HG02870 (cell line): ENCODE results near the gene APOA1.
"Not testable (repeated sequence)": the region's sequence is repeated elsewhere in the genome, so short reads cannot be mapped to it uniquely, and the experiment has no call there.

ENCODE experiments used
- ATAC-seq: cut with Tn5 transposase; IDR thresholded peaks from one replicate; pipeline ENCODE4 v1.9.1; 2021; ENCODE audit warnings: mild to moderate bottlenecking, moderate library complexity; ENCODE audit not compliant: unreplicated experiment

Gene APOA1

DNA sequence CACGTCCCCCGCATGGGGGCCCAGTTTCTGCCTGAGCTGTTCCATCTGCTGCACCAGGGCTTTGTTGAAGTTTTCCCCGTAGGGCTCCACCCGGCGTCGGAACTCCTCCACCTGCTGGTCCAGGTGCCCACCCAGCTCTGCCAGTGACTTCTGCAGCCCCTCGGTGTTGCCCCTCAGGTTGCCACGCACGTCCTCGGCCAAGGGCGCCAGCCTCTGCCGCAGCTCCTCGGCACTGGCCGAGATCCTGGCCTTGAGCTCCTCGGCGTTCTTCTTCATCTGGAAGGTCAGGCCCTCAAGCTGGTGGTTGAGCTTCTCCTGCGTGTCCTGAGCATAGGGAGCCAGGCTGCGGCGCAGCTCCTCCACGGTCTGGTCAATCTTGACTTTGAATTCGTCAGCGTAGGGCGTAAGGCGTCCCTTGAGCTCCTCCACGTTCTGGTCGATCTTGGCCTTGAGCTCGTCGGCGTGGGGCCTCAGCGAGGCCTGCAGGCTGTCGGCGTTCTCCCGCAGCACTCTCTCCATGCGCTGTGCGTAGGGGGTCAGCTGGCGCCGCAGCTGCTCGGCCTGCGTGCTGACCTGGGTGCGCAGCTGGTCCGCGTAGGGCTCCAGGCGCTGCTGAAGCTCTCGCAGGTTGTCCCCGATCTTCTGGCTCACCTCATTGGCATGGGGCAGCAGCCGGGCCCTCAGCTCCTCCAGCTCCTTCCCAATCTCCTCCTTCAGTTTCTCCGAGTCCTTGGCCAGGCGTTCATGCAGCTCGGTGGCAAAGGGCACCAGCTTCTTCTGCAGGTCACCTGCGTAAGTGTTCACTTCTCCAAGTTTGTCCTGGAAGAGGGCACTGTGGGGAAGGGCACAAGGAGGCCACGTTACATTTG lies 16.1 kb downstream of the APOA1 start:
- ATAC-seq = no peak

DNA sequence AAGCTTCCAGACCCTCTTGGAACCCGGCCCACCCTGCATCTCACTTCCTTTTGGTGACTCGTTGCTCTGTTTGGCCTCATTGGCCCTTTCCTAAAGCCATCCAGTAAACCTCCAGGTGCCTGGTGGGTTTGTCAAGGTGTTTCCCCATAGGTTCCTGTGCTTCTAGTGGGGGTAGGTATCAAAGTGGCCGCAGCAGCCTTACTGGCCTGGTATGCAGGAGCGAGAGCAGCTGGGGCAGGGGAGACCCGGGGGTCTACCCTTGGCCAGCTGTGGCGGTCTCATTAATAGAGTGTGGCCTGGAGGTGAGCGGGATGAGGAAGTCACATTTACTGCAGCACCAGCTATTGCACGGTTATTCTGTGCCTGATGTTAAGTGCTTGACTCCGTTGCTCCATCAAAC lies 18.4 kb downstream of the APOA1 start:
- ATAC-seq = no peak

DNA sequence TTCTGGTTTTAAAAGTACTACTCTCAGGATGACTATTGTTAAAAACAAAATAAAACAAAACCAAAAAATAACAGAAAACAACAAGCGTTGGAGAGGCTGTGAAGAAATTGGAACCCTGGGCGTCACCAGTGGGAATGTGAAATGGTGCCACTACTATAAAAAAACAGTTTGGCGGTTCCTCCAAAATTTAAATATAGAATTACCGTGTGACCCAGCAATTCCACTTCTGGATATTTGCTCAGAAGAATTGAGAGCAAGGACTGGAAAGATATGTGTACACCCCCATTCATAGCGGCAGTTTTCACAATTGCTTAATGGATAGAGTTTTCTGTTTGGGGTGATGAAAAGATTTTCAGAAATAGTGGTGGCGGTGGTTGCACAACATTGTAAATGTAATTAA lies 22.9 kb downstream of the APOA1 start:
- no peak for ATAC-seq

DNA sequence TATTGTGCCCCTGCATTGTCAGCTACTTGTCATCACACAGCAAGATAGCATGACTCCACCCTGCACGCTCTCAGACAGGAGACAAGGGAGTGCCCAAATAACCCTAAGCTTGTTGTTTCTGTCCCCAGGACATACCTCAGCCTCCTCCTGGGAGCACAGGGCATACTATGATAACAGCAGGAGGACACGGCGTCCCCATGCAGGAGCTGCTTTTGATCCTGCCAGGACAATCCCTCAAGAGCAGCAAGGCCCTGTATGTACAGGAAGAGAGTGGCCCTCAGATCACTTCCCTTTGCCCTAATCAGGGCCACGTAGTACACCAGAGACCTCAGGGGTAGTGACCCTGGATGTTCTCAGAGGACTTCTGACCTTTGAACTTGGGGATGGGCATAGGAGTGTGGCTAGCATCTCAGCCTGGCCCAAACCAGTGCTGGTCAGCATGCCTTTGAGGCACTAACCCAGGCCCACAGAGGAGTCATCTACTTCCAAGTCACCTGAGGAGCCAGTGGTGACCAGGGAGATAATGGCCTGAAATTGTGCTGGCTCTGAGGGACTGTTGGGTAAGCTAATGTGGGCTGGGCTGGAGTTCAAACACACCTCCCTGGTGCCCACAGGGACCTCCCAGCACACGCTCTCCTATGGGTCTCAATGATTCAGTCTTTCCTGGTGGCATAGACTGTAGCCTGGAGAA lies 23.5 kb downstream of the APOA1 start:
- ATAC-seq = no peak

DNA sequence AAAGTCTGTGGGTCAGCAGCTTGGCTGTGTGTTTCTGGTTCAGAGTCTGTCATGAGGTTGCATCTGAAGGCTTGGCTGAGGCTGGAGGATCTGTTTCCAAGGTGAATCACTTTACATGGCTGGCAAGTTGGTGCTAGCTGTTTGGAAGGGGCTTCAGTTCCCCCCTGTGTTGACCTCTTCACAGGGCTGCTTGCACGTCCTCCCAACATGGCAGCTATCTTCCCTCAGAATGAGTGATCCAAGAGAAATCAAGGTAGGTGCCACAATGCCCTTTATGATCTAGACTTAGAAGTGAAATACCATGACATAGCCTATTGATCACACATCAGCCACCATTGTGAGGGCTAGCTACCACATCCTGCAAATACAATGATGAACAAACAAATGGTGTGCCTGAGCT lies 24.3 kb downstream of the APOA1 start:
- ATAC-seq = no peak

DNA sequence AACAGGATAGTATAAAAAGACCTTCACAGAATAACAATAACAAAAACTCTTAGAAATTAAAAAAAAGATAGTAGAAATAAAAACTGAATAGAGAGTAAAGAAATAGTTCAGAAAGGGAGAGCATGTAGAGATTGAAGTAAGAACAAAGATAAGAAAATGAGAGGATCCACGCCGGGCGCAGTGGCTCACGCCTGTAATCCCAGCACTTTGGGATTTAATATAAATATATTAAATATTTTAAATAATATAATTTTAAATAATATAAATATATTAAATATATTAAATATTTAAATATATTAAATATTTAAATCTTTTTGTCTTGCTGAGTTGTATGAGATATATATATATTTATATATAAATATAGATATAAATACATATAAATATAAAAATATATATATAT lies 25.3 kb downstream of the APOA1 start:
- no peak for ATAC-seq

DNA sequence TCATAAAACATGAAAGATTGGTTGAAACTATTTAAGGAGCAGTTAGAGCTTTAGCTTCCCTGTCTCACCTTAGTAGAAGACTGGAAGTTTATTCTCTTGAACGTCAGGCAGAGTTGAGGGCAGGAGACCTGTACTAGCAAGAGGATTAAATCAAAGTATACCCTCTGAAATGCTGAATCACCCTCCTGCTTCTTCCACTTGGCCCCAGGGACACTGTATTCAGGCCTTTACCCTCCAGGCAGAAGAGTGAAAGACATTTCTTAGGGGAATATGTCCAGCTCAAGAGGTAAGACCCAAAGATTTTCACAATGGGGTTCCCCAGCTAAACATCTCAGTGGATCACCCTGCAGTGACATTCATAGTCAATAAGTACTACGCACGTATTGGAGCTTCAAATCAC lies 26.2 kb downstream of the APOA1 start:
- ATAC-seq = no peak

DNA sequence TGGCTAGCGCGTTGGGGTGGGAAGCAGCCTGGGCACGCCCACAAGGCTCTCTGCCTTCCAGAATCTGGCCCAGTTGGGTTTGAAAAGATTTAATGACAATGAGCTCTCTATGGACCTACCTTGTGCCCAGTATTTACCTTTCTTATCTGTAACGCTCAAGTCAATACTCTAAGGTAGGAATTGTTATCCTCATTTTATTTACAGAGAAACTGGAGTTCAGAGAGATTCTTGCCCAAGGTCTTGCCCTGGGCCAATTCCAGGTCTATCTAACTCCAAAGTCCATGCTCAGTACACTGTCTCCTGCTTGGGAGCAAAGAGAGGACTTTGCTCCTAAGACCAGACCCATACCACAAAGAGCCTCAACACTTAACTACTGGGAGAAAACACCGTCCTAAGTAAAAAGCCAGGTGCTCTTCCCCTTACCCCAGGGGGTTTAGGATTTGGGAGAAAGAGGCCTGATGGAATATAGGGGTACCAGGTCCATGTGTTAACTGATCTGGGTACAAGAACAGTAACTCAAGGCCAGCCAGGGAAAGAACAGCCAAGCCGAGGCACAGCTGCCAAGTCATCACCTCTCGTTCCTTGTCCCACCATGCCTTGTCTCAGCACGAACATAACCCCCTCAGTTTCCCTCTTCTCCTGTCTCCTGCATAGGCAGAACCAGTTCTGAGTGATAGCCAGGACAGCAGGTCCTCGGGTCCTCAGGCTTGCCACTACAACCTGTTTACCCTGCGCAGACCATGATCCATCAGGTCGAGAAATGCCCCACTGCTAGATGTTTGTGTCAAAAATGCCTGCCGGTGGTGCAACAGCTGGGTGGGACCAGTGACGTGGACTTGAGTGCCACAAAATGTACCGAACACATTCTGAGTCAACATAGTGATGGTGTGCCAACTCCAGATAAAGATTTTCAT lies 28.9 kb downstream of the APOA1 start:
- no peak for ATAC-seq

DNA sequence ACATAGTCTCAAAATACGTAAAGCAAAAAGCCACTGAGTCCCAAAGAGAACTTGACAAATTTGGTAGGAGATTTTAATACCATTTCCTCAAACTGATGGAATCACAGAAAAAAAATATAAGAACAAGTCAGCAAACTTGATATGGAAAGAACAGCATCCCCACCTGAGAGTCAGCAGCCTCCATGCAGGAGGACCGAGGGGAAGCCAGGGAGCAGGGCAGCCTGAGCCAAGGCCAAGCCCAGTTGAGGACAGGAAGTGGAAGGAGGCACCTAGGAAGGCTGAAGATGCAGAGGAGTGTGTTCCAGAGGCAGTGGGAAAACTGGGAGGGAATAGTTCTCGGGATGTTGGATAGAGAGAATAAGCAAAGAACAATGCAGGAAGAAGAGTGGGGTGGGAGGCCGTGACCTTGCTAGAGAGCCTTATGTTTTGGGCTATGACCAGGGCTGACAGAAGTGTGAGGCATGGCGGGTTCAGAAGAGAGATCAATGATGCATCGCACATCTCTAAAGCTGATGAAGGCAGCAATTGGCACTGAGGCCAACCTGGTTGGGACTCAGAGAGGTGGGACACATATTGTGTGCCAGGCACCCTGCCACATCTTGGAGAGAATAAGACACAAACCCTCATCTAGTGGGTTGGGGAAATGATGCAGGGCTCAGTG lies 29.7 kb downstream of the APOA1 start:
- ATAC-seq = no peak

DNA sequence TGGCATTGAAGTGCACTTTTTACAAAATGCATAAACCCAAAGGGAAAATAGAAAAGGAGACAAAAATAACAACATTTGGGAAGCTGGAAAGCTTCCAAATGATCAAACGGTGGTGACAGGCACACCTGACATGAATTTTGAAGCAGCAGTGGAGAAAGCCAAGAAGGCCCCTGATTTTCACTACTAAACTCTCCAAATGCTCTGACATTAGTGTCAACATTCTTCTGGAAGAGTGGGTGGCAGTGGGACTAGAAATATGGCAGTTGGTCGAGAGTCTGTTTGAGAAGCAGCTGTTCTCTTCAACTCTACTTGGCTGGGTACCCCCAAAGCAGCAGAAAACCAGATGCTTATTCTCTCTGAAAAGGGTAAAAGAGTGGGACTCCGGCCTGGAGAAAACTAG lies 33.4 kb downstream of the APOA1 start:
- ATAC-seq = no peak

DNA sequence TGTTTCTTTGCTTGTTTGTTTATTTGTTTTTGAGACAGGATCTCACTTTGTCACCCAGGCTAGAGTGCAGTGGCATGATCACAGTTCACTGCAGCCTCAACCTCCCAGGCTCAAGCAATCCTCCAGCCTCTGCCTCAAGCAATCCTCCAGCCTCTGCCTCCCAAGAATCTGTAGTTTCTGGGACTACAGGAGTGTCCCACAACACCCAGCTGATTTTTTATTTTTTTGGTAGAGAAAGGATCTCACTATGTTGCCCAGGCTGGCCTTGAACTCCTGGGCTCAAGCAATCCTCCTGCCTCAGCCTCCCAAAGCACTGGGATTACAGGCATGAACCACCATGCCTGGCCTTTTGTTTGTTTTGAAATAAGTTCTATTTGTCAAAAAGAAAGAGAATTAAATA lies 35.8 kb downstream of the APOA1 start:
- not testable (repeated sequence) for ATAC-seq

DNA sequence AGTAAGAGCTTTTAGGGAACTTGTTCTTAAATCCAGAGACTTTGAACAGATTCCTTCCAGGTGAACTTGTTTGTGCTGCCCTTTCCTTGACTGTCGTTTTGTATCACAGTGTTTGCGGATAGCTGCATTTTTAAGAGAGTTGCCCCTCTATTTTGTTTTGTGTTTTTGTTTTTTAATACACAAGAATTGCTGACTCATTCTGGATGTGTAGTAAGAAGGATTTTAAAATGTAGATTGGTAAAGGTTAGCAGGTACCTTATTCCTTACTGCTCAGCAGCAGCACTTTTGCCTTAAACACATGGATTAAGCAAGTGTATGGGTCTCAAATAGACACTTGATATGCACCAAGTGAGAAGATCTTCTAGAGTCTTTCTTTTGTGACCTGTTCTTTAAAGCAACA lies 36.8 kb downstream of the APOA1 start:
- no peak for ATAC-seq

DNA sequence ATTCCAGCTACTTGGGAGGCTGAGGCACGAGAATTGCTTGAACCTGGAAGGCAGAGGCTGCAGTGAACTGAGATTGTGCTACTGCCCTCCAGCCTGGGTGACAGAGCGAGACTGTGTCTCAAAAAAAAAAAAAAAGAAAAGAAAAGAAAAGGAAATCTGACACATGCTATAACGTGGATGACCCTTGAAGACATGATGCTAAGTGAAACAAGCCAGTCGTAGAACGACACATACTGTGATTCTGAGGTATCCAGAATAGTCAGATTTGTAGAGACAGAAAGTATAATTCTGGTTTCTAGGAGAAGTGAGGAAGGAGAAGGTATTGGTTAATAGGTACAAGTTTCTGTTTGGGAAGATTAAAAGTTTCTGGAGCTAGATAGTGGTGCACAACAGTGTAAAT lies 39.1 kb downstream of the APOA1 start:
- ATAC-seq = no peak

DNA sequence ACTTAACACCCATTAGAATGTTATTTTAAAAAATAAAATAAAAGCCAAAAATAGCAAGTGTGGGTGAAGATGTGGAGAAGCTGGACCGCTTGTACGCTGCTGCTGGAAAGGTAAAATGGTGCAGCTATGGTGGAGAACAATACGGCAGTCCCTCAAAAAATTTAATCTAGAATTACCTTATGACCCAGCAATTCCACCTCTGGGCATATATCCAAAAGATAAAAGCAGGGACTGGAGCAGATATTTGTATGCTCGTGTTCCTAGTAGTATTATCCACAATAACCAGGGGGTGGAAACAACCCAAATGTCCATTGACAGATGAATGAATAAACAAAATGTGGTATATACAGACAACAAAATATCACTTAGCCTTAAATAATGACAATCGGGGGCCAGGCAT lies 39.6 kb downstream of the APOA1 start:
- no peak for ATAC-seq

DNA sequence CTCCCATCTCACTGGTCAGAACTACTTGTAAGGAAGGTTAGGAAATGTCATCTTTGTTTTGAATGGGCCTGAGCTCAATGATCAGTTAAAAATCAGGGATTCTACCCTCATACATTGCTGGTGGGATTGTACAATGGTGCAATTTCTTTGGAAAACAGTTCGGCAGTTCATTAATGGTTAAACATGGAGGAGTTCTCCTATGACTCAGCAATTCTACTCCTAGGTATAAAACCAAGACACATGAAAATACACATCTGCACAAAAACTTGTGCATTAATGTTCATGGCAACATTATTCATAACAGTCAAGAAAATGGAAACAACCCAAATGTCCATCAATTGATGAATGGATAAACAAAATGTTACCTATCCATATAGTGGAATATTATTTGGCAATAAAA lies 40.9 kb downstream of the APOA1 start:
- no peak for ATAC-seq

DNA sequence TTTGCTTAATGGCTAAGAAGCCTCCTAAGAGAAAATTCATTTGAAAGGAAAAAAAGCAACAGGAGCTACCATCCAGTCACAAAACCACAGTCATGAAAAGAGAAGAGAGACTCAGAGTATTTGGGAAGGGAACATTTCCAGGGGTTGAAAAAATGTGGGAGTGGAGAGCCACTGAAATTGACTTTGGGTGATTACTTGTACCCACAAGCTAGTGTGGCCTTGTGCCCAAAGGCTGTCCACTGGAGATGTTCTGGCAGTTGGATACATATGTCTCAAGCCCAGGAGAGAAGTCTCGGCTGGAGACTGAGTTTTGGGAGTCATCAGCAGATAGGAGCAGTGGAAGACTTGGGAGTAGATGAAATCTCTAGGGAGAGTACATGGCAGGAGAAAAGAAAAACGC lies 42.6 kb downstream of the APOA1 start:
- ATAC-seq = no peak

DNA sequence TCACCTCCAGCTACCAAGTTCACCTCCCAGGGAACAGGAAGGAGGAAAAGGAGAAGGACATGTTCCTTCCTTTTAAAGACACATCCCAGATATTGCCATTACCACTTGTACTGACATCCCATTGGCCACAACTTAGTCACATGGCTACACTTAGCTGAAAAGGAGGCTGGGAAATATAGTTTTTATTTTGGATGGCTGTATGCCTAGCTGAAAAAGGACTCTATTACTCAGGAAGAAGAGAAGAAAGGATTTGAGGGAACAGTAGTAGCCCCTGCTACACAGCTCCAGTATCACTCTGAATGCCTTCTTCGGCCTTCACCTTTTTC lies 43.7 kb downstream of the APOA1 start:
- no peak for ATAC-seq

DNA sequence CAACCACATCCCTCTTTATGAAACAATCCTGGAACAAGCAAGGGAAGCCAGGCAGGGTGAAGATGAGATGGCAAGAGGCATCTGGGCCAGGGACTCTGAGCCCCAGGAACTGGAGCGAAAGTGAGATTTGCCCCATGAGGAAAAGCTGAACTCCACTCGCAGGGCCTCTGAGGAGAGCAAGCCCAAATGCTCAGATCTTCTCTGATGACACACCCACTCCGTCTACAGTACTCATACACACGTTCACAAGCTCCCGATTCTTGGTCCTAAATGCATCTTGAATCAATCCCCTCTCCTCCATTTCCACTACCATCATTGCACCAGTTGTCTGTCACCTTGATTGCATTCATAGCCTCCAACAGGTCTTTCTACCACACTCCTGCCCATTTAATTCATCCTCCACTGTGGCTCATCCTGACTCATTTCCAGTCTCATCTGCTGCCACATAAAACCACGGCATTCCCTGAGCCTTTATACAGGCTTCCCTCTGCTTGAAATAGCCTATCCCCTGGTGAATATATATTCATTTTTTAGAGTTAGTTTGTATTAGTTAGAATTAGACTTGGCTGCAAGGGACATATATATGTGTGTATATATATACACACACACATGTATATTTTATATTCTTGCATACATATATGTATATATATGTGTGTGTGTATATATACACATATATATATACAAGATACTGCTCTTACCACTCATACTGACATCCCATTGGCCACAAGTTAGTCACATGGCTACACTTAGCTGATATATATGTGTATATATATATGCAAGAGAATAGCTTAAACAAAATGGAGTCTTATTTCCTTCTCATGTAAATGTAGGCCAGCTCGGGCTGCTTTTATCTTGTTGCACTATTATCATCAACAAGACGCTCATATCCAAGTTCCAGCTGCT lies 44.3 kb downstream of the APOA1 start:
- ATAC-seq = no peak

DNA sequence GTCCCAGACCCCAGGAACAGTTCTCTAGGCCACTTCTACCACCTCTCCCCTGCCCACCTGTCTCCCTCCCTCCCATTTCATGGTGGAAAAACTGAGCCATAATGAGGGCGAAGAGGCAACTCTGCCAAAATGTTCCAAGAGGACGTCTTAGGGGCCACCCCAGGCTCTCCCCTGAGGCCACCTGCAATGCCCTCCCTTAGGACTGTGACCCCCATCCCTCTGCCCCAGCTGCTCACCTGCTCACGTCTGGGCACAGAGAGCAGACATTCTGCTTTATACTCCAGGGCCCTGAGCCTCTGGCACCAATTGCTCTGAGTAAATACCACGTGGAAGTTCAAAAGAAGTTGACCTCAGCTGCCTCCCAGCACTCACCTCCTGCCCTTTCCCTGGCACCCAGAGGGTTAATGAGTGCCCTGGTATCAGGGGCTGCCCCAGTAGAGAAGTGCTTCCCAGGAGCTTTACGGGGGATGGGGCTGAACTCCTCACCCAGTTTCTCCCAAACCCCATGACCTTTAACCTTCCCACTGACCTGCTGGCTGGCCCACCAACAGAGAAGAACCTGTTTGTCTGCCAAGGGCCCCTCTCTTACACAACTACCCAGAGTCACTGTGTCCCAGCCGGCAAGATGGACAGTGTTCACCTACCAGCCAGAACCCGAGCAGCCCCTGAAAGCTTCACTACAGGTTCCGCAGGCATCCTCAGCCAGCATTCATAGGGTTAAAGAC lies 45.1 kb downstream of the APOA1 start:
- ATAC-seq = no peak

DNA sequence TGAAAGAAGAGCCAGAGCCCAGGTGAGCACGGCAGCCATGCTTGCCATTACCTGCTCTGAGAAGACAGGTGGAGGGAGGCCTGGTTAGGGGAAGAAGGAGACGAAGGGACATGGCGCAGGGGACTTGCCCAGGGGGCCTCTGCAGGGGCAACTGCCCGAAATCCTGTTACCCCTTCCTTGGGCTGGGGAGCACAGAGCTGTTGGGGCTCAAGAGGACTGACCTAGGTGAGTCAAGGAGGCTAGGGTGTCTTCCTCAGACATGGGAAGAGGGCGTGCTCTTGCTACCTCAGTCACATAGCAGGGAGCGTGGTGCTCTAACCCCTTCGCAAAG lies 45.6 kb downstream of the APOA1 start, which contains the start of gene APOA5:
TSS of gene APOA5 (minus strand) at position 67 of the 331 bp plus-strand sequence. CDS start at position 48, 19 bp downstream.
- ATAC-seq = no peak
